Endothelial cell of umbilical vein (primary cell): Measurements from ENCODE around the gene STARD5. TPM values are rescaled to one million over a fixed set of nuclear protein-coding genes. Genes with fewer than 3 reads are reported as not detected.

Experiments
- BruUV-seq: library from RNA; stranded (reverse); fragments of 400-500 nt; replicated peaks from 2 replicates; lab custom pipeline; 2021; lab: Mats Ljungman, UMichigan
- CTCF ChIA-PET: fragments of 300-600, 350-600 bp; sonication (Branson Sonifier 250); formaldehyde crosslinking; loops from one replicate; lab custom pipeline; 2021; ENCODE audit warnings: antibody characterized with exemption, inconsistent platforms; lab: Charles Lee
- POLR2A ChIA-PET: fragments of 300-600, 350-600 bp; sonication (Branson Sonifier 250); formaldehyde crosslinking; loops from one replicate; lab custom pipeline; 2021; ENCODE audit warnings: antibody characterized with exemption, inconsistent platforms; lab: Charles Lee
- DNase-seq: peaks from one replicate; pipeline ENCODE4 v3.0.0-alpha.2; 2011; ENCODE audit warnings: low read depth, low spot score
- FAIRE-seq: peaks from 2 replicates; lab custom pipeline; 2011; peaks lifted over from hg19 to GRCh38; lab: Jason Lieb, UNC
- H2AFZ ChIP-seq: 2 replicates; pipeline ENCODE4 v1.6.0; 2012; ENCODE audit warnings: low read depth, low read length, control low read depth, inconsistent platforms
- H3K27ac ChIP-seq: 2 replicates; pipeline ENCODE4 v1.5.1; 2011; ENCODE audit warnings: low read depth, mild to moderate bottlenecking, control low read depth, low read length, moderate library complexity; ENCODE audit not compliant: insufficient read depth
- H3K27me3 ChIP-seq, 2 experiments: 2 replicates each; pipeline versions ENCODE4 v1.6.0 to v1.6.1; 2011; ENCODE audit warnings: low read length in 2 of 2, mixed read lengths in 1 of 2; ENCODE audit not compliant: control insufficient read depth in 2 of 2, insufficient read depth in 2 of 2
- H3K36me3 ChIP-seq, 2 experiments: 2 replicates in 1 of 2; 3 replicates in 1 of 2; pipeline ENCODE4 v1.5.1; 2011; ENCODE audit warnings: low read length in 2 of 2, mild to moderate bottlenecking in 1 of 2, moderate library complexity in 1 of 2; ENCODE audit not compliant: control insufficient read depth in 2 of 2, insufficient read depth in 2 of 2; ENCODE audit errors: extremely low read depth in 1 of 2
- H3K4me1 ChIP-seq: 3 replicates; pipeline ENCODE4 v1.5.1; 2011; ENCODE audit warnings: mild to moderate bottlenecking, low read length; ENCODE audit not compliant: control insufficient read depth, insufficient read depth; ENCODE audit errors: extremely low read depth
- H3K4me2 ChIP-seq: 2 replicates; pipeline ENCODE4 v1.6.1; 2011; ENCODE audit warnings: low read length, control low read depth, mixed read lengths; ENCODE audit not compliant: insufficient read depth
- H3K4me3 ChIP-seq, 3 experiments: fragments of 200-600 bp in 1 of 3; sonication (generic), shearing (Covaris generic) in 1 of 3; replicated peaks in 1 of 3; 2 replicates each; pipeline ENCODE4 v1.5.1; 2011 to 2016; ENCODE audit warnings: control low read depth in 3 of 3, low read length in 3 of 3, mild to moderate bottlenecking in 2 of 3, inconsistent platforms in 1 of 3, low read depth in 1 of 3, moderate library complexity in 1 of 3; ENCODE audit not compliant: insufficient read depth in 1 of 3
- H3K79me2 ChIP-seq: 2 replicates; pipeline ENCODE4 v1.6.0; 2012; ENCODE audit warnings: low read length, inconsistent platforms; ENCODE audit not compliant: control insufficient read depth, insufficient read depth
- H3K9ac ChIP-seq: replicated peaks from 2 replicates; pipeline ENCODE3; 2011; ENCODE audit warnings: low read length, control low read depth; ENCODE audit not compliant: insufficient read depth; ENCODE audit errors: extremely low read depth
- H3K9me1 ChIP-seq: replicated peaks from 3 replicates; pipeline ENCODE4 v1.6.0; 2011; ENCODE audit warnings: mild to moderate bottlenecking, low read length; ENCODE audit not compliant: control insufficient read depth, insufficient read depth; ENCODE audit errors: extremely low read depth
- H3K9me3 ChIP-seq: replicated peaks from 2 replicates; pipeline ENCODE4 v1.5.1; 2012; ENCODE audit warnings: low read length, inconsistent platforms; ENCODE audit not compliant: control insufficient read depth, insufficient read depth
- H4K20me1 ChIP-seq: replicated peaks from 2 replicates; pipeline ENCODE3; 2011; ENCODE audit warnings: mild to moderate bottlenecking, low read length; ENCODE audit not compliant: control insufficient read depth, insufficient read depth; ENCODE audit errors: extremely low read depth
- CTCF ChIP-seq, 2 donors: IDR thresholded peaks; 1 replicate in 1 of 2; 2 replicates in 1 of 2; pipeline ENCODE4 v1.5.1; 2011; ENCODE audit warnings: low read length in 2 of 2, mild to moderate bottlenecking in 2 of 2, moderate library complexity in 2 of 2, control low read depth in 1 of 2, inconsistent platforms in 1 of 2, low read depth in 1 of 2; ENCODE audit not compliant: insufficient read depth in 1 of 2; ENCODE audit errors: extremely low read depth in 1 of 2
- EZH2 ChIP-seq: IDR thresholded peaks from 2 replicates; pipeline ENCODE4 v1.6.1; 2012; ENCODE audit warnings: borderline replicate concordance, low read depth, mild to moderate bottlenecking, moderate library complexity, low read length, inconsistent platforms; ENCODE audit not compliant: severe bottlenecking
- FOS ChIP-seq: IDR thresholded peaks from 2 replicates; pipeline ENCODE4 v1.6.1; 2011; ENCODE audit warnings: mild to moderate bottlenecking, low read length, moderate library complexity, borderline replicate concordance; ENCODE audit not compliant: insufficient read depth
- GATA2 ChIP-seq: IDR thresholded peaks from 2 replicates; pipeline ENCODE4 v1.7.0; 2011; ENCODE audit warnings: low read depth, mild to moderate bottlenecking, moderate library complexity, mixed read lengths, low read length; ENCODE audit not compliant: insufficient read length, insufficient read depth
- JUN ChIP-seq: IDR thresholded peaks from 2 replicates; pipeline ENCODE4 v1.6.1; 2011; ENCODE audit warnings: borderline replicate concordance, low read depth; ENCODE audit not compliant: insufficient read length, insufficient read depth
- MYC ChIP-seq: IDR thresholded peaks from one replicate; pipeline ENCODE4 v1.6.1; 2011; ENCODE audit warnings: mild to moderate bottlenecking, low read depth, low read length
- POLR2A ChIP-seq: IDR thresholded peaks from 2 replicates; pipeline ENCODE4 v1.6.1; 2012; ENCODE audit warnings: low read depth, mild to moderate bottlenecking, control low read depth, low read length
- POLR2AphosphoS5 ChIP-seq: IDR thresholded peaks from 2 replicates; pipeline ENCODE4 v1.6.1; 2012; ENCODE audit warnings: low read depth, mild to moderate bottlenecking, control low read depth, low read length, moderate library complexity; ENCODE audit not compliant: insufficient read depth
- dilution Hi-C: fragments of 300-500 bp; cut with MboI; formaldehyde crosslinking; loops from one replicate; pipeline ENCODE4 v1.15.0; 2019; ENCODE audit warnings: low sequenced_read_pairs; ENCODE audit not compliant: extremely low pct_ligation_motif_present
- intact Hi-C: fragments of 100-400 bp; cut with micrococcal nuclease; formaldehyde crosslinking; loops from one replicate; pipeline ENCODE4 v1.10.0; 2022
- polyA plus RNA-seq, 4 experiments: library from polyadenylated mRNA; depleted of rRNA in 3 of 4; stranded (reverse) in 3 of 4; unstranded in 1 of 4; fragments of >200 nt; gene quantifications; 2 replicates each; pipeline versions ENCODE4 v1.2.1 to v1.2.3, GENCODE V29; 2011 to 2012; ENCODE audit warnings: missing spikeins in 1 of 4
- total RNA-seq: library from RNA; stranded (reverse); gene quantifications from 2 replicates; pipeline ENCODE4 v1.2.3, GENCODE V29; 2021
- TF ChIP-seq, protein P1 (sequence below): IDR thresholded peaks from 2 replicates; pipeline ENCODE4 v1.6.1; 2011; ENCODE audit not compliant: insufficient read depth, insufficient read length

STARD5 gene
- total and polyA plus RNA-seq, 2 donors (not counting 3 experiments of a cell fraction or from before 2014, with no cell fraction given), result 2.2 to 3.0 TPM

GRCh38 chr15:81315452-81316175, 8.3 kb downstream of the STARD5 start:
- POLR2A ChIA-PET, result no interaction called here
- Histone ChIP-seq H3K9ac (no peak overlapping the region), H3K4me3 (no peak overlapping the region), H3K27me3 (no peaks in the 10 kb centered on the region), H3K4me1 (no peaks in the 10 kb centered on the region), H3K4me2 (no peak overlapping the region), H3K36me3 (no peaks in the 10 kb centered on the region), H4K20me1 (no peaks in the 10 kb centered on the region), H3K9me1 (no peaks in the 10 kb centered on the region), H3K9me3 (no peaks in the 10 kb centered on the region), H3K27ac (no peak overlapping the region), H2AFZ (no peak overlapping the region), H3K79me2 (no peaks in the 10 kb centered on the region)
- no peak for TF ChIP-seq POLR2AphosphoS5
- TF ChIP-seq JUN, result no peak
- no peak for TF ChIP-seq CTCF (IDR thresholded peaks at IDR 0.05; ENCODE audit: extremely low read depth in 1 of 2, insufficient read depth in 1 of 2, low read depth in 1 of 2, low read length in 2 of 2)
- TF ChIP-seq EZH2, result no peak
- TF ChIP-seq POLR2A, result no peak
- dilution Hi-C loops (no loop called here), intact Hi-C loops (no loop called here)
- CTCF ChIA-PET, result no interaction called here
- BruUV-seq, result no TSS peak
- no peak for DNase-seq
- no peak for FAIRE-seq

GRCh38 chr15:81314378-81314777, 9.6 kb downstream of the STARD5 start:
- no peak for DNase-seq
- ChIA-PET POLR2A (no interaction called here), CTCF (no interaction called here)
- intact Hi-C loops (no loop called here), dilution Hi-C loops (no loop called here)
- Histone ChIP-seq H3K27me3 (no peaks in the 10 kb centered on the region), H3K9me3 (no peaks in the 10 kb centered on the region), H3K4me2 (no peak overlapping the region), H2AFZ (no peak overlapping the region), H3K9ac (no peak overlapping the region), H3K4me3 (no peak overlapping the region), H3K27ac (no peak overlapping the region), H4K20me1 (no peaks in the 10 kb centered on the region), H3K79me2 (no peaks in the 10 kb centered on the region), H3K36me3 (no peaks in the 10 kb centered on the region), H3K9me1 (no peaks in the 10 kb centered on the region), H3K4me1 (no peaks in the 10 kb centered on the region)
- no TSS peak for BruUV-seq
- TF ChIP-seq FOS (no peak), POLR2A (no peak), EZH2 (no peak), POLR2AphosphoS5 (no peak), MYC (no peak), JUN (no peak), CTCF (IDR thresholded peaks at IDR 0.05; ENCODE audit: extremely low read depth in 1 of 2, insufficient read depth in 1 of 2, low read depth in 1 of 2, low read length in 2 of 2) (no peak), GATA2 (no peak)
- TF ChIP-seq, protein P1, sequence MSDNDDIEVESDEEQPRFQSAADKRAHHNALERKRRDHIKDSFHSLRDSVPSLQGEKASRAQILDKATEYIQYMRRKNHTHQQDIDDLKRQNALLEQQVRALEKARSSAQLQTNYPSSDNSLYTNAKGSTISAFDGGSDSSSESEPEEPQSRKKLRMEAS, result no peak
- FAIRE-seq, result no peak
